ENCODE results near the gene NFIA.

The NFIA gene

GRCh38 chr1:61241973-61242381 is 159.6 kb downstream of the NFIA start:
- H3K79me2 ChIP-seq (ENCODE audit: low read length): no peaks in the 10 kb centered on the region
- H3F3A ChIP-seq (ENCODE audit: insufficient read depth, low read length): no peaks in the 10 kb centered on the region
- TF ChIP-seq EZH2phosphoT487 (IDR thresholded peaks at IDR 0.05; ENCODE audit: low read length) (no peak), EZH2 (optimal IDR thresholded peaks at IDR 0.05; ENCODE audit: low read depth, low read length) (no peak), CTCF (IDR thresholded peaks at IDR 0.05; ENCODE audit: low read length) (no peak)
- H2AFZ ChIP-seq (ENCODE audit: low read length): no peak overlapping the region
- no peaks in the 10 kb centered on the region for H4K20me1 ChIP-seq (ENCODE audit: insufficient read depth, low read length)
- no peak overlapping the region for H3K4me3 ChIP-seq (ENCODE audit: low read length)
- no peak for DNase-seq
- no peaks in the 10 kb centered on the region for H3K9me3 ChIP-seq (replicated peaks; ENCODE audit: insufficient read depth, low read length)
- H3K27me3 ChIP-seq (replicated peaks; ENCODE audit: insufficient read depth, low read length): no peaks in the 10 kb centered on the region
- no peaks in the 10 kb centered on the region for H3K36me3 ChIP-seq (replicated peaks; ENCODE audit: insufficient read depth, low read length)
- no peaks in the 10 kb centered on the region for H3K4me1 ChIP-seq (ENCODE audit: low read length)
- no peaks in the 10 kb centered on the region for H3K9me2 ChIP-seq (replicated peaks; ENCODE audit: insufficient read depth, low read length)
- H3K9ac ChIP-seq (ENCODE audit: low read length): no peak overlapping the region
- H3K4me2 ChIP-seq (ENCODE audit: low read depth, low read length): no peak overlapping the region
- H3K27ac ChIP-seq (ENCODE audit: low read length): no peak overlapping the region

GRCh38 chr1:61244114-61244513 is 161.8 kb downstream of the NFIA start:
- DNase-seq: no peak
- H3K36me3 ChIP-seq (replicated peaks; ENCODE audit: insufficient read depth, low read length): no peaks in the 10 kb centered on the region
- H3K4me3 ChIP-seq (ENCODE audit: low read length): no peak overlapping the region
- no peaks in the 10 kb centered on the region for H3F3A ChIP-seq (ENCODE audit: insufficient read depth, low read length)
- H4K20me1 ChIP-seq (ENCODE audit: insufficient read depth, low read length): no peaks in the 10 kb centered on the region
- no peaks in the 10 kb centered on the region for H3K9me2 ChIP-seq (replicated peaks; ENCODE audit: insufficient read depth, low read length)
- no peaks in the 10 kb centered on the region for H3K9me3 ChIP-seq (replicated peaks; ENCODE audit: insufficient read depth, low read length)
- no peak overlapping the region for H3K27ac ChIP-seq (ENCODE audit: low read length)
- no peaks in the 10 kb centered on the region for H3K27me3 ChIP-seq (replicated peaks; ENCODE audit: insufficient read depth, low read length)
- no peaks in the 10 kb centered on the region for H3K79me2 ChIP-seq (ENCODE audit: low read length)
- no peak overlapping the region for H2AFZ ChIP-seq (ENCODE audit: low read length)
- H3K4me1 ChIP-seq (ENCODE audit: low read length): no peaks in the 10 kb centered on the region
- TF ChIP-seq EZH2 (optimal IDR thresholded peaks at IDR 0.05; ENCODE audit: low read depth, low read length) (no peak), CTCF (IDR thresholded peaks at IDR 0.05; ENCODE audit: low read length) (no peak), EZH2phosphoT487 (IDR thresholded peaks at IDR 0.05; ENCODE audit: low read length) (no peak)
- H3K4me2 ChIP-seq (ENCODE audit: low read depth, low read length): no peak overlapping the region
- no peak overlapping the region for H3K9ac ChIP-seq (ENCODE audit: low read length)

GRCh38 chr1:61245696-61246400 is 163.5 kb downstream of the NFIA start:
- H3K27me3 ChIP-seq (replicated peaks; ENCODE audit: insufficient read depth, low read length): no peaks in the 10 kb centered on the region
- H3K79me2 ChIP-seq (ENCODE audit: low read length): no peaks in the 10 kb centered on the region
- no peak overlapping the region for H3K4me3 ChIP-seq (ENCODE audit: low read length)
- H3K4me1 ChIP-seq (ENCODE audit: low read length): no peaks in the 10 kb centered on the region
- TF ChIP-seq EZH2 (optimal IDR thresholded peaks at IDR 0.05; ENCODE audit: low read depth, low read length): no peak
- DNase-seq: no peak
- H3K36me3 ChIP-seq (replicated peaks; ENCODE audit: insufficient read depth, low read length): no peaks in the 10 kb centered on the region
- H3K27ac ChIP-seq (ENCODE audit: low read length): no peak overlapping the region
- H4K20me1 ChIP-seq (ENCODE audit: insufficient read depth, low read length): no peaks in the 10 kb centered on the region
- H3K9me3 ChIP-seq (replicated peaks; ENCODE audit: insufficient read depth, low read length): no peaks in the 10 kb centered on the region
- H3F3A ChIP-seq (ENCODE audit: insufficient read depth, low read length): no peaks in the 10 kb centered on the region
- H3K9me2 ChIP-seq (replicated peaks; ENCODE audit: insufficient read depth, low read length): no peaks in the 10 kb centered on the region
- H2AFZ ChIP-seq (ENCODE audit: low read length): no peak overlapping the region
- no peak overlapping the region for H3K9ac ChIP-seq (ENCODE audit: low read length)
- no peak overlapping the region for H3K4me2 ChIP-seq (ENCODE audit: low read depth, low read length)

- no peaks in the 10 kb centered on the region for H3K4me1 ChIP-seq (ENCODE audit: low read length)
- H3F3A ChIP-seq (ENCODE audit: insufficient read depth, low read length): no peaks in the 10 kb centered on the region
- H3K9me3 ChIP-seq (replicated peaks; ENCODE audit: insufficient read depth, low read length): no peaks in the 10 kb centered on the region
- H3K9me2 ChIP-seq (replicated peaks; ENCODE audit: insufficient read depth, low read length): no peaks in the 10 kb centered on the region
- no peaks in the 10 kb centered on the region for H4K20me1 ChIP-seq (ENCODE audit: insufficient read depth, low read length)
- no peaks in the 10 kb centered on the region for H3K36me3 ChIP-seq (replicated peaks; ENCODE audit: insufficient read depth, low read length)
- no peak overlapping the region for H2AFZ ChIP-seq (ENCODE audit: low read length)
- H3K4me2 ChIP-seq (ENCODE audit: low read depth, low read length): no peak overlapping the region
- TF ChIP-seq EZH2 (optimal IDR thresholded peaks at IDR 0.05; ENCODE audit: low read depth, low read length) (no peak), EZH2phosphoT487 (IDR thresholded peaks at IDR 0.05; ENCODE audit: low read length) (no peak), CTCF (IDR thresholded peaks at IDR 0.05; ENCODE audit: low read length) (no peak)
- no peaks in the 10 kb centered on the region for H3K79me2 ChIP-seq (ENCODE audit: low read length)
- H3K9ac ChIP-seq (ENCODE audit: low read length): no peak overlapping the region
- no peak overlapping the region for H3K27ac ChIP-seq (ENCODE audit: low read length)
- H3K27me3 ChIP-seq (replicated peaks; ENCODE audit: insufficient read depth, low read length): no peaks in the 10 kb centered on the region
- no peak for DNase-seq
- H3K4me3 ChIP-seq (ENCODE audit: low read length): no peak overlapping the region
These were observed 164.9 kb downstream of the NFIA start for GRCh38 chr1:61247051-61247825.
